CD14-positive monocyte (primary cell): ENCODE measurements around the gene OS9. TPM values are rescaled to one million over a fixed set of nuclear protein-coding genes. Genes with fewer than 3 reads are reported as not detected.
"Not testable (repeated sequence)": the region's sequence is repeated elsewhere in the genome, so short reads cannot be mapped to it uniquely, and the experiment has no call there.

Source experiments
- DNase-seq, 3 donors: peaks; one replicate each; pipeline ENCODE4 v3.0.0-alpha.2; 2011 to 2022
- H2AFZ ChIP-seq: 2 replicates; pipeline ENCODE4 v1.6.0; 2012; ENCODE audit warnings: mild to moderate bottlenecking, low read depth, low read length, inconsistent platforms; ENCODE audit not compliant: insufficient read depth, poor library complexity, severe bottlenecking
- H3K27ac ChIP-seq, 2 donors: 1 replicate in 1 of 2; 2 replicates in 1 of 2; pipeline ENCODE4 v1.5.1; 2012 to 2013; ENCODE audit warnings: low read length in 2 of 2, control low read depth in 1 of 2, inconsistent platforms in 1 of 2, low read depth in 1 of 2, mild to moderate bottlenecking in 1 of 2
- H3K27me3 ChIP-seq, 2 donors: one replicate each; pipeline versions ENCODE4 v1.6.0 to v1.6.1; 2011 to 2013; ENCODE audit warnings: low read length in 2 of 2; ENCODE audit not compliant: control insufficient read depth in 2 of 2, insufficient read depth in 2 of 2
- H3K36me3 ChIP-seq, 2 donors: replicated peaks in 1 of 2; 1 replicate in 1 of 2; 2 replicates in 1 of 2; pipeline versions ENCODE4 v1.5.1 to v1.6.1; 2012 to 2013; ENCODE audit warnings: low read length in 2 of 2, control low read depth in 1 of 2, inconsistent platforms in 1 of 2, mild to moderate bottlenecking in 1 of 2; ENCODE audit not compliant: insufficient read depth in 2 of 2, control insufficient read depth in 1 of 2
- H3K4me1 ChIP-seq, 2 donors: 1 replicate in 1 of 2; 2 replicates in 1 of 2; pipeline versions ENCODE4 v1.5.1 to v1.6.1; 2012 to 2013; ENCODE audit warnings: low read length in 2 of 2, control low read depth in 1 of 2, inconsistent platforms in 1 of 2, mild to moderate bottlenecking in 1 of 2, moderate library complexity in 1 of 2; ENCODE audit not compliant: insufficient read depth in 2 of 2, control insufficient read depth in 1 of 2
- H3K4me2 ChIP-seq: replicated peaks from 2 replicates; pipeline ENCODE3; 2012; ENCODE audit warnings: low read length, moderate library complexity, mild to moderate bottlenecking; ENCODE audit not compliant: poor library complexity, severe bottlenecking; ENCODE audit errors: extremely low read depth
- H3K4me3 ChIP-seq, 3 experiments: fragments of 200-600 bp in 1 of 3; sonication (generic) in 1 of 3; replicated peaks in 1 of 3; 1 replicate in 2 of 3; 2 replicates in 1 of 3; pipeline ENCODE4 v1.5.1; 2011 to 2013; ENCODE audit warnings: low read length in 3 of 3, mild to moderate bottlenecking in 3 of 3, control low read depth in 2 of 3, low read depth in 2 of 3, inconsistent platforms in 1 of 3, moderate library complexity in 1 of 3
- H3K79me2 ChIP-seq: 2 replicates; pipeline ENCODE4 v1.6.0; 2012; ENCODE audit warnings: mild to moderate bottlenecking, control low read depth, inconsistent platforms, low read length, moderate library complexity; ENCODE audit not compliant: insufficient read depth
- H3K9ac ChIP-seq: 2 replicates; pipeline ENCODE4 v1.6.0; 2017; ENCODE audit warnings: low read length, mild to moderate bottlenecking; ENCODE audit not compliant: insufficient read depth, poor library complexity, severe bottlenecking
- H3K9me3 ChIP-seq, 2 donors: replicated peaks in 1 of 2; 1 replicate in 1 of 2; 2 replicates in 1 of 2; pipeline versions ENCODE4 v1.5.1 to v1.6.1; 2012 to 2013; ENCODE audit warnings: low read length in 2 of 2, control low read depth in 1 of 2; ENCODE audit not compliant: control insufficient read depth in 1 of 2, insufficient read depth in 1 of 2
- H4K20me1 ChIP-seq: 2 replicates; pipeline ENCODE4 v1.6.0; 2012; ENCODE audit warnings: mild to moderate bottlenecking, low read length, control low read depth, moderate library complexity; ENCODE audit not compliant: insufficient read depth
- H3K27ac Mint-ChIP-seq, 7 donors: one replicate each; pipeline ENCODE4 v1.8.0; 2020; ENCODE audit warnings: mild to moderate bottlenecking in 7 of 7, mixed read lengths in 7 of 7, moderate library complexity in 6 of 7, inconsistent platforms in 2 of 7
- H3K27me3 Mint-ChIP-seq, 3 donors: one replicate each; pipeline ENCODE4 v1.8.0; 2021 to 2022; ENCODE audit warnings: low read depth in 3 of 3, mild to moderate bottlenecking in 3 of 3, mixed read lengths in 3 of 3, moderate library complexity in 3 of 3, inconsistent platforms in 1 of 3
- H3K36me3 Mint-ChIP-seq, 2 donors: one replicate each; pipeline ENCODE4 v1.8.0; 2020; ENCODE audit warnings: mixed read lengths in 2 of 2, inconsistent platforms in 1 of 2, mild to moderate bottlenecking in 1 of 2
- H3K4me1 Mint-ChIP-seq: one replicate; pipeline ENCODE4 v1.8.0; 2020; ENCODE audit warnings: mild to moderate bottlenecking, mixed read lengths
- H3K4me3 Mint-ChIP-seq, 2 donors: one replicate each; pipeline ENCODE4 v1.8.0; 2020; ENCODE audit warnings: mild to moderate bottlenecking in 2 of 2, mixed read lengths in 2 of 2, moderate library complexity in 1 of 2
- H3K9me3 Mint-ChIP-seq, 7 donors: one replicate each; pipeline ENCODE4 v1.8.0; 2020 to 2022; ENCODE audit warnings: mixed read lengths in 7 of 7, mild to moderate bottlenecking in 6 of 7, moderate library complexity in 6 of 7, inconsistent platforms in 2 of 7
- CTCF ChIP-seq: fragments of 200-600 bp; IDR thresholded peaks from one replicate; pipeline ENCODE4 v1.8.0; 2022; ENCODE audit warnings: antibody characterized with exemption, mild to moderate bottlenecking
- WGBS: methylation state at CpG from one replicate; pipeline ENCODE4 v1.1.5; 2013; ENCODE audit warnings: missing lambda C conversion rate; ENCODE audit not compliant: insufficient coverage; 5-methylcytosine and 5-hydroxymethylcytosine counted together
- intact Hi-C, 2 donors: fragments of 100-400 bp; cut with micrococcal nuclease; formaldehyde crosslinking; loops; one replicate each; pipeline versions ENCODE4 v1.15.0 to v1.15.1; 2023
- polyA plus RNA-seq, 3 donors: library from polyadenylated mRNA; depleted of rRNA in 1 of 3; unstranded in 2 of 3; stranded (reverse) in 1 of 3; fragments of 300-500 nt in 2 of 3; fragments of >200 nt in 1 of 3; fragmentation: Illumina TruSeq in 2 of 3; gene quantifications; 1 replicate in 2 of 3; 2 replicates in 1 of 3; pipeline ENCODE4 v1.2.3, GENCODE V29; 2012 to 2021

Gene OS9
- polyA plus RNA-seq, 3 donors: 90.9 to 484 (median 128) TPM

- peaks cover 0 to 2% (median 0%) of the 10 kb centered on the region in 3 donors for H3K27me3 Mint-ChIP-seq
- Histone ChIP-seq H2AFZ (no peak overlapping the region), H3K9me3 (peaks cover 0 to under 1% of the 10 kb centered on the region in 2 donors), H3K27ac (no peak overlapping the region), H3K79me2 (no peaks in the 10 kb centered on the region), H3K27me3 (no peaks in the 10 kb centered on the region), H3K36me3 (peaks cover 59 to 65% of the 10 kb centered on the region in 2 donors), H3K4me3 (no peak overlapping the region), H3K4me2 (no peak overlapping the region), H4K20me1 (peaks cover 12% of the 10 kb centered on the region), H3K9ac (no peak overlapping the region), H3K4me1 (no peaks in the 10 kb centered on the region)
- peaks cover 61 to 63% of the 10 kb centered on the region in 2 donors for H3K36me3 Mint-ChIP-seq
- peaks cover 3% of the 10 kb centered on the region for H3K4me1 Mint-ChIP-seq
- H3K9me3 Mint-ChIP-seq: peaks cover 0 to under 1% (median 0%) of the 10 kb centered on the region in 7 donors
- TF ChIP-seq CTCF: no peak
- peak overlapping the region in 4 of 7 donors; percentile 34 to 50 (median 42) for H3K27ac Mint-ChIP-seq
- no peak overlapping the region for H3K4me3 Mint-ChIP-seq
- WGBS: 99% methylated on average over 7 of the region's 11 CpGs
- intact Hi-C loops: no loop called here
- no peak for DNase-seq
Measured at GRCh38 chr12:57720606-57721595, 27.0 kb downstream of the OS9 start.

- intact Hi-C loops, H3K4me1 ChIP-seq, H3K4me3 Mint-ChIP-seq, H2AFZ ChIP-seq, H3K9ac ChIP-seq, H3K27me3 Mint-ChIP-seq, H3K4me3 ChIP-seq, DNase-seq, H3K9me3 ChIP-seq, H3K4me1 Mint-ChIP-seq, H3K79me2 ChIP-seq, H3K9me3 Mint-ChIP-seq, H3K27me3 ChIP-seq, H3K4me2 ChIP-seq, H3K27ac ChIP-seq: not testable (repeated sequence)
- WGBS: 98% methylated on average over 10 of the region's 16 CpGs
- Histone ChIP-seq H4K20me1 (peaks cover 12% of the 10 kb centered on the region), H3K36me3 (peaks cover 55 to 62% of the 10 kb centered on the region in 2 donors)
- Mint-ChIP-seq H3K27ac (peak overlapping the region in 5 of 7 donors; percentile 18 to 71 (median 50)), H3K36me3 (peaks cover 53 to 61% of the 10 kb centered on the region in 2 donors)
Measured at GRCh38 chr12:57721846-57722608, 28.1 kb downstream of the OS9 start.
